OCI-LY3 (cell line): Measurements from ENCODE around the gene KLHDC3.
"Not testable (repeated sequence)": the region's sequence is repeated elsewhere in the genome, so short reads cannot be mapped to it uniquely, and the experiment has no call there.

Experiments used
- H2AFZ ChIP-seq: fragments of 200-600, 300-600 bp; shearing (Covaris generic); 2 replicates; pipeline ENCODE4 v1.6.0; 2014; ENCODE audit warnings: antibody characterized with exemption, low read depth, low read length
- H3K27ac ChIP-seq: fragments of 200-600, 300-600 bp; sonication (generic); 2 replicates; pipeline ENCODE4 v1.5.1; 2014; ENCODE audit warnings: mild to moderate bottlenecking, low read length, moderate library complexity, mixed read lengths
- H3K27me3 ChIP-seq: fragments of 200-600, 300-600 bp; sonication (generic); 2 replicates; pipeline ENCODE4 v1.6.1; 2014; ENCODE audit warnings: low read depth, low read length, mixed read lengths
- H3K36me3 ChIP-seq: fragments of 200-600, 300-600 bp; sonication (generic); replicated peaks from 2 replicates; pipeline ENCODE3; 2014; ENCODE audit warnings: low read depth, low read length, mixed read lengths
- H3K4me1 ChIP-seq: fragments of 300-600, 200-600 bp; sonication (generic); 2 replicates; pipeline ENCODE4 v1.6.1; 2014; ENCODE audit warnings: low read length, mixed read lengths
- H3K4me2 ChIP-seq: fragments of 200-600, 300-600 bp; sonication (generic); 2 replicates; pipeline ENCODE4 v1.6.1; 2014; ENCODE audit warnings: low read length, mixed read lengths
- H3K4me3 ChIP-seq: fragments of 300-600, 200-600 bp; sonication (generic); 2 replicates; pipeline ENCODE4 v1.5.1; 2014; ENCODE audit warnings: antibody characterized with exemption, mild to moderate bottlenecking, low read length, moderate library complexity
- H3K79me2 ChIP-seq: fragments of 300-600, 200-600 bp; shearing (Covaris generic); 2 replicates; pipeline ENCODE4 v1.6.1; 2014; ENCODE audit warnings: mild to moderate bottlenecking, low read length, mixed read lengths
- H3K9ac ChIP-seq: fragments of 300-600, 200-600 bp; shearing (Covaris generic); 2 replicates; pipeline ENCODE4 v1.6.0; 2014; ENCODE audit warnings: mild to moderate bottlenecking, low read length, moderate library complexity
- H3K9me3 ChIP-seq: fragments of 200-600, 300-600 bp; shearing (Covaris generic); 2 replicates; pipeline ENCODE4 v1.6.1; 2014; ENCODE audit warnings: low read length, mixed read lengths; ENCODE audit not compliant: insufficient read depth
- H4K20me1 ChIP-seq: fragments of 200-600, 300-600 bp; sonication (generic); 2 replicates; pipeline ENCODE4 v1.6.1; 2016; ENCODE audit warnings: low read length, mixed read lengths; ENCODE audit not compliant: insufficient read depth
- EZH2phosphoT487 ChIP-seq: fragments of 200-600 bp; shearing (Covaris generic); IDR thresholded peaks from 2 replicates; pipeline ENCODE4 v1.6.1; 2018; ENCODE audit warnings: antibody characterized with exemption, mixed run types, low read depth
- TF ChIP-seq, protein P1 (sequence below): fragments of 200-600, 300-600 bp; sonication (generic); IDR thresholded peaks from 2 replicates; pipeline ENCODE4 v1.5.1; 2014; ENCODE audit warnings: antibody characterized with exemption, low read length, low read depth

KLHDC3 gene

DNA sequence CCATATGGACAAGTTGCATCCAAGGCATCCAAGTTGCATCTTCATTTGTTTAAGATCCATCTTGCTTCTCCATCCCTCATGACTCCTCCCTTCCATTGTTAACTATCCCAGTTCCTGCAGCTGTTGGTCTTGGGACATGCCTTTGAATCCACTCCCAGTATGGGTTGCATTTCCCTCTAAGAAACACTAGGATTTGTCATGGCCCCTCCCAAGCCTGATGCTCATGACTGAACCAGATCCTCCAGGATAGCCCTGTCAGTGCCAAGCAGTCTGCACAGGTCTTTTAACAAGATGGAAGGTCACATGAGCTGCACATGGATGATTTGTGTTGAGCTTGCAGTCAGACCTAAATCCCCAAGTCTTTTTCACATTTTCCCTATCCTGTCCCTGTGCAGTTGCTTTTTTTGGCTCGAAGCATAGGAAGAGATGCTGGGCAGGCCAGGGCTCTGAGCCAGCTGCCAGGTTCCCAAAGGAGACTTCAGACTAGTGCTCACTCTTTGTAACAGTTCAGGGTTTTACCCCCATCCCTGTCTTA is 25.5 kb upstream of the KLHDC3 start:
- no peak overlapping the region for H3K4me3 ChIP-seq
- H3K36me3 ChIP-seq = peaks cover 32% of the 10 kb centered on the region
- H3K4me1 ChIP-seq = peaks cover 9% of the 10 kb centered on the region
- no peak overlapping the region for H3K4me2 ChIP-seq
- no peak overlapping the region for H2AFZ ChIP-seq
- H3K9me3 ChIP-seq = no peaks in the 10 kb centered on the region
- no peak for TF ChIP-seq EZH2phosphoT487
- TF ChIP-seq, protein P1, sequence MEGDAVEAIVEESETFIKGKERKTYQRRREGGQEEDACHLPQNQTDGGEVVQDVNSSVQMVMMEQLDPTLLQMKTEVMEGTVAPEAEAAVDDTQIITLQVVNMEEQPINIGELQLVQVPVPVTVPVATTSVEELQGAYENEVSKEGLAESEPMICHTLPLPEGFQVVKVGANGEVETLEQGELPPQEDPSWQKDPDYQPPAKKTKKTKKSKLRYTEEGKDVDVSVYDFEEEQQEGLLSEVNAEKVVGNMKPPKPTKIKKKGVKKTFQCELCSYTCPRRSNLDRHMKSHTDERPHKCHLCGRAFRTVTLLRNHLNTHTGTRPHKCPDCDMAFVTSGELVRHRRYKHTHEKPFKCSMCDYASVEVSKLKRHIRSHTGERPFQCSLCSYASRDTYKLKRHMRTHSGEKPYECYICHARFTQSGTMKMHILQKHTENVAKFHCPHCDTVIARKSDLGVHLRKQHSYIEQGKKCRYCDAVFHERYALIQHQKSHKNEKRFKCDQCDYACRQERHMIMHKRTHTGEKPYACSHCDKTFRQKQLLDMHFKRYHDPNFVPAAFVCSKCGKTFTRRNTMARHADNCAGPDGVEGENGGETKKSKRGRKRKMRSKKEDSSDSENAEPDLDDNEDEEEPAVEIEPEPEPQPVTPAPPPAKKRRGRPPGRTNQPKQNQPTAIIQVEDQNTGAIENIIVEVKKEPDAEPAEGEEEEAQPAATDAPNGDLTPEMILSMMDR = no peak
- H3K9ac ChIP-seq = no peak overlapping the region
- no peak overlapping the region for H3K27ac ChIP-seq
- H4K20me1 ChIP-seq = 0 out of 2 replicates have a peak, but pooled peaks cover 4% of the 10 kb centered on the region
- H3K79me2 ChIP-seq = peaks cover 21% of the 10 kb centered on the region
- H3K27me3 ChIP-seq = no peaks in the 10 kb centered on the region

- Histone ChIP-seq H3K9me3 (no peaks in the 10 kb centered on the region), H4K20me1 (0 out of 2 replicates have a peak, but pooled peaks cover 4% of the 10 kb centered on the region), H3K4me1 (peaks cover 5% of the 10 kb centered on the region), H3K79me2 (peaks cover 16% of the 10 kb centered on the region), H2AFZ (no peak overlapping the region), H3K9ac (no peak overlapping the region), H3K27me3 (no peaks in the 10 kb centered on the region), H3K4me2 (no peak overlapping the region), H3K4me3 (no peak overlapping the region), H3K27ac (no peak overlapping the region), H3K36me3 (peaks cover 33% of the 10 kb centered on the region)
- TF ChIP-seq EZH2phosphoT487 = no peak
- TF ChIP-seq, protein P1 = no peak
Observed at GRCh38 chr6:42989923-42990322, 24.1 kb upstream of the KLHDC3 start.

DNA sequence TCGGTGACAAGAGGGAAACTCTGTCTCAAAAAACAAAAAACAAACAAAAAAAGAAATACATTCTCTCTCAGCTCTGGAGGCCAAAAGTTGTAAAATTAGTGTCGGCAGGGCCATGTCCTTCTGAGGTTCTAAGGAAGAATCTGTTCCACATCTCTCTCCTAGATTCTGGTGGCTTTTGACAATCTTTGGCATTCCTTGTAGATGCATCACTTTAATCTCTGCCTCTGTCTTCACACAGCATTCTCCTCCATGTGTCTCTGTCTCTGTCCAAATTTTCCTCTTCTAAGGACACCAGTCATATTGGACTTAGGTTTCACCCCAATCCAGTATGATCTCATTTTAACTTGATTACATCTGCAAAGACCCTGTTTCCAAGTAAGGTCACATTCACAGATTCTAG is 20.6 kb upstream of the KLHDC3 start:
- Histone ChIP-seq H3K79me2 (0 out of 2 replicates have a peak, but pooled peaks cover 2% of the 10 kb centered on the region), H3K27ac (no peak overlapping the region), H3K4me2 (no peak overlapping the region), H2AFZ (no peak overlapping the region), H3K27me3 (no peaks in the 10 kb centered on the region), H3K4me3 (no peak overlapping the region), H3K9me3 (no peaks in the 10 kb centered on the region), H3K36me3 (peaks cover 22% of the 10 kb centered on the region), H3K4me1 (no peaks in the 10 kb centered on the region), H4K20me1 (0 out of 2 replicates have a peak, but pooled peaks cover 2% of the 10 kb centered on the region), H3K9ac (no peak overlapping the region)
- TF ChIP-seq, protein P1 = no peak
- TF ChIP-seq EZH2phosphoT487 = no peak

- Histone ChIP-seq H2AFZ (no peak overlapping the region), H3K79me2 (0 out of 2 replicates have a peak, but pooled peaks cover 2% of the 10 kb centered on the region)
- TF ChIP-seq EZH2phosphoT487 = no peak
- TF ChIP-seq, protein P1 = peak; percentile 9; the same call in 1 of the 2 replicates
Observed at GRCh38 chr6:42996513-42996912, 17.5 kb upstream of the KLHDC3 start.

DNA sequence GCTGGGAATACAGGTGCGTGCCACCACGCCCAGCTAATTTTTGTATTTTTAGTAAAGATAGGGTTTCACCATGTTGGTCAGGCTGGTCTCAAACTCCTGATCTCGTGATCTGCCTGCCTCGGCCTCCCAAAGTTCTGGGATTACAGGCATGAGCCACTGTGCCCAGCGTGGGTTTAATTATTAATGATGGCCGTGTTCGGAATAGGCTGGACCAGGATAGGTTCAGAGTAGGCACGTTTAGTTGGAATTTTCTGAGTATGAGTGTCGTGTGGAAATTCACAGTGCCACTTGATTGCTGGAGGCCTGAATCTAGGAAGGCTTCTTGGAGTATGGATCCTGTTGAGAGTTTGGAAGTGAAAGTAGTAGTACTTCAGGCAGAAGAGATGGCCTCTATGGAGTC is 15.8 kb upstream of the KLHDC3 start:
- not testable (repeated sequence) for H3K4me1 ChIP-seq, H3K4me3 ChIP-seq, H2AFZ ChIP-seq, H4K20me1 ChIP-seq, H3K4me2 ChIP-seq, H3K27ac ChIP-seq, H3K27me3 ChIP-seq, H3K9me3 ChIP-seq, H3K36me3 ChIP-seq, H3K79me2 ChIP-seq, H3K9ac ChIP-seq

More at GRCh38 chr6:42996513-42996912, 17.5 kb upstream of the KLHDC3 start:
- no peak overlapping the region for H3K4me3 ChIP-seq
- no peaks in the 10 kb centered on the region for H3K4me1 ChIP-seq
- peaks cover 4% of the 10 kb centered on the region for H3K36me3 ChIP-seq
- H3K4me2 ChIP-seq = no peak overlapping the region
- H3K27ac ChIP-seq = no peak overlapping the region
- H4K20me1 ChIP-seq = no peaks in the 10 kb centered on the region
- H3K27me3 ChIP-seq = no peaks in the 10 kb centered on the region
- H3K9me3 ChIP-seq = no peaks in the 10 kb centered on the region
- no peak overlapping the region for H3K9ac ChIP-seq
